H1 (cell line): Measurements from ENCODE around the gene ERO1B. TPM values are rescaled to one million over a fixed set of nuclear protein-coding genes. Genes with fewer than 3 reads are reported as not detected.

Source experiments
- CTCF ChIA-PET: fragments of 300-600 bp; sonication (Branson Sonifier 250); formaldehyde crosslinking; loops from one replicate; lab custom pipeline; 2021; ENCODE audit not compliant: partially characterized antibody; lab: Charles Lee
- POLR2A ChIA-PET: fragments of 300-600 bp; sonication (Branson Sonifier 250); formaldehyde crosslinking; loops from one replicate; lab custom pipeline; 2021; ENCODE audit warnings: inconsistent platforms; ENCODE audit not compliant: partially characterized antibody; lab: Charles Lee
- DNase-seq, 2 experiments: peaks; one replicate each; pipeline versions ENCODE4 v3.0.0 to v3.0.0-alpha.2; 2010 to 2022; ENCODE audit warnings: low spot score in 2 of 2, low read depth in 1 of 2, mixed read lengths in 1 of 2
- FAIRE-seq: peaks from 2 replicates; lab custom pipeline; 2011; peaks lifted over from hg19 to GRCh38; lab: Jason Lieb, UNC
- H2AFZ ChIP-seq: 2 replicates; pipeline ENCODE4 v1.8.1; 2012; ENCODE audit warnings: low read length, inconsistent platforms
- H2AK5ac ChIP-seq: 2 replicates; pipeline ENCODE4 v1.6.1; 2013; ENCODE audit warnings: low read depth, low read length
- H2BK120ac ChIP-seq: replicated peaks from 2 replicates; pipeline ENCODE3; 2013; ENCODE audit warnings: low read depth, low read length, inconsistent platforms
- H2BK12ac ChIP-seq: 2 replicates; pipeline ENCODE4 v1.6.1; 2013; ENCODE audit warnings: low read depth, low read length
- H2BK15ac ChIP-seq: 2 replicates; pipeline ENCODE4 v1.6.1; 2013; ENCODE audit warnings: low read length
- H2BK20ac ChIP-seq: 2 replicates; pipeline ENCODE4 v1.6.1; 2013; ENCODE audit warnings: low read length
- H2BK5ac ChIP-seq: 2 replicates; pipeline ENCODE4 v1.6.1; 2013; ENCODE audit warnings: low read depth, low read length
- H3K14ac ChIP-seq: 2 replicates; pipeline ENCODE4 v1.6.1; 2013; ENCODE audit warnings: inconsistent platforms; ENCODE audit not compliant: insufficient read length
- H3K18ac ChIP-seq: 2 replicates; pipeline ENCODE4 v1.6.1; 2013; ENCODE audit warnings: low read length; ENCODE audit errors: extremely low read depth
- H3K23ac ChIP-seq: 2 replicates; pipeline ENCODE4 v1.6.1; 2013; ENCODE audit warnings: inconsistent platforms; ENCODE audit not compliant: insufficient read length
- H3K23me2 ChIP-seq: 2 replicates; pipeline ENCODE4 v1.6.1; 2013; ENCODE audit warnings: low read depth, low read length
- H3K27ac ChIP-seq: 2 replicates; pipeline ENCODE4 v1.6.1; 2011; ENCODE audit warnings: low read depth, low read length, inconsistent platforms
- H3K27me3 ChIP-seq, 4 experiments: replicated peaks in 1 of 4; 1 replicate in 1 of 4; 2 replicates in 3 of 4; pipeline versions ENCODE4 v1.6.1 to v1.8.1; 2011 to 2013; ENCODE audit warnings: low read length in 3 of 4, mild to moderate bottlenecking in 3 of 4, inconsistent platforms in 2 of 4, mixed read lengths in 2 of 4, moderate library complexity in 1 of 4; ENCODE audit not compliant: control insufficient read depth in 3 of 4, insufficient read depth in 3 of 4; ENCODE audit errors: extremely low read depth in 1 of 4
- H3K36me3 ChIP-seq, 4 experiments: 2 replicates each; pipeline versions ENCODE4 v1.6.1 to v1.8.1; 2011 to 2013; ENCODE audit warnings: mild to moderate bottlenecking in 4 of 4, low read length in 3 of 4, moderate library complexity in 2 of 4, control low read depth in 1 of 4, inconsistent platforms in 1 of 4; ENCODE audit not compliant: insufficient read depth in 4 of 4, control insufficient read depth in 2 of 4
- H3K4ac ChIP-seq: replicated peaks from 2 replicates; pipeline ENCODE3; 2013; ENCODE audit warnings: low read length, low read depth, mixed read lengths, inconsistent platforms; ENCODE audit not compliant: insufficient read length
- H3K4me1 ChIP-seq, 4 experiments: replicated peaks in 1 of 4; 1 replicate in 1 of 4; 2 replicates in 3 of 4; pipeline versions ENCODE4 v1.6.1 to v1.8.1; 2011 to 2013; ENCODE audit warnings: low read length in 3 of 4, inconsistent platforms in 2 of 4, mixed read lengths in 1 of 4; ENCODE audit not compliant: insufficient read depth in 4 of 4, control insufficient read depth in 3 of 4
- H3K4me2 ChIP-seq, 2 experiments: 2 replicates each; pipeline versions ENCODE4 v1.6.1 to v1.8.1; 2011 to 2013; ENCODE audit warnings: low read depth in 2 of 2, low read length in 2 of 2, control low read depth in 1 of 2, inconsistent platforms in 1 of 2, mild to moderate bottlenecking in 1 of 2; ENCODE audit not compliant: insufficient read depth in 1 of 2
- H3K4me3 ChIP-seq, 4 experiments: fragments of 200-600, 300-600 bp in 1 of 4; sonication (generic), shearing (Covaris generic), sonication (Bioruptor Twin) in 1 of 4; 2 replicates each; pipeline versions ENCODE4 v1.5.1 to v1.8.1; 2011 to 2016; ENCODE audit warnings: low read length in 4 of 4, low read depth in 3 of 4, control low read depth in 2 of 4, inconsistent platforms in 2 of 4, mild to moderate bottlenecking in 2 of 4, mixed read lengths in 1 of 4, moderate library complexity in 1 of 4; ENCODE audit not compliant: insufficient read depth in 2 of 4; ENCODE audit errors: extremely low read depth in 1 of 4
- H3K56ac ChIP-seq: replicated peaks from 2 replicates; pipeline ENCODE3; 2013; ENCODE audit warnings: low read depth, mild to moderate bottlenecking, mixed read lengths, low read length, inconsistent platforms; ENCODE audit not compliant: insufficient read length
- H3K79me1 ChIP-seq: 2 replicates; pipeline ENCODE4 v1.6.1; 2013; ENCODE audit warnings: low read depth, low read length, control low read depth
- H3K79me2 ChIP-seq, 2 experiments: 2 replicates each; pipeline versions ENCODE4 v1.6.1 to v1.8.1; 2012 to 2013; ENCODE audit warnings: low read length in 2 of 2, mild to moderate bottlenecking in 2 of 2, inconsistent platforms in 1 of 2; ENCODE audit not compliant: insufficient read depth in 2 of 2, control insufficient read depth in 1 of 2
- H3K9ac ChIP-seq, 4 experiments: replicated peaks in 1 of 4; 1 replicate in 1 of 4; 2 replicates in 3 of 4; pipeline versions ENCODE4 v1.6.1 to v1.8.1; 2011 to 2013; ENCODE audit warnings: low read depth in 3 of 4, low read length in 3 of 4, control low read depth in 2 of 4, mild to moderate bottlenecking in 2 of 4, moderate library complexity in 2 of 4, inconsistent platforms in 1 of 4; ENCODE audit errors: extremely low read depth in 1 of 4
- H3K9me3 ChIP-seq, 2 experiments: 2 replicates each; pipeline versions ENCODE4 v1.6.1 to v1.8.1; 2012 to 2013; ENCODE audit warnings: mild to moderate bottlenecking in 2 of 2, moderate library complexity in 2 of 2, control low read depth in 1 of 2, inconsistent platforms in 1 of 2, low read depth in 1 of 2, low read length in 1 of 2, mixed read lengths in 1 of 2; ENCODE audit not compliant: insufficient read depth in 2 of 2
- H4K20me1 ChIP-seq, 2 experiments: replicated peaks in 1 of 2; 2 replicates each; pipeline versions ENCODE3 to v1.8.1; 2011 to 2013; ENCODE audit warnings: inconsistent platforms in 2 of 2, low read length in 2 of 2, mild to moderate bottlenecking in 1 of 2; ENCODE audit not compliant: insufficient read depth in 2 of 2, control insufficient read depth in 1 of 2
- H4K5ac ChIP-seq: 2 replicates; pipeline ENCODE4 v1.6.1; 2013; ENCODE audit warnings: low read length, low read depth, mixed read lengths, inconsistent platforms; ENCODE audit not compliant: insufficient read length
- H4K8ac ChIP-seq: 2 replicates; pipeline ENCODE4 v1.8.0; 2013; ENCODE audit warnings: mild to moderate bottlenecking, moderate library complexity, low read length, inconsistent platforms; ENCODE audit not compliant: insufficient read depth; ENCODE audit errors: extremely low read depth
- H4K91ac ChIP-seq: replicated peaks from 2 replicates; pipeline ENCODE3; 2013; ENCODE audit warnings: low read length, mixed read lengths, inconsistent platforms; ENCODE audit not compliant: insufficient read length
- GTF2F1 ChIP-seq: IDR thresholded peaks from 2 replicates; pipeline ENCODE4 v1.6.1; 2012; ENCODE audit warnings: low read depth, low read length, improper control_type of control experiment, borderline replicate concordance
- KDM1A ChIP-seq: fragments of 200-600, 300-600 bp; sonication (generic); IDR thresholded peaks from 2 replicates; pipeline ENCODE4 v1.7.1; 2016; ENCODE audit warnings: mild to moderate bottlenecking, low read length, borderline replicate concordance
- MAFK ChIP-seq: IDR thresholded peaks from 2 replicates; pipeline ENCODE4 v1.6.1; 2012; ENCODE audit warnings: low read depth, mild to moderate bottlenecking, improper control_type of control experiment, low read length
- SP2 ChIP-seq: IDR thresholded peaks from 2 replicates; pipeline ENCODE4 v1.6.1; 2012; ENCODE audit warnings: mild to moderate bottlenecking, low read length, inconsistent platforms
- TCF12 ChIP-seq: IDR thresholded peaks from 2 replicates; pipeline ENCODE4 v1.6.1; 2011; ENCODE audit warnings: low read depth, mild to moderate bottlenecking, low read length
- ZNF274 ChIP-seq: IDR thresholded peaks from 2 replicates; pipeline ENCODE4 v1.7.0; 2012; ENCODE audit warnings: low read length, borderline replicate concordance; ENCODE audit errors: extremely low read depth
- WGBS, 2 experiments: shearing (Covaris generic) in 1 of 2; methylation state at CpG; one replicate each; pipeline versions ENCODE4 v1.1.6 to v1.1.7; 2013 to 2015; ENCODE audit warnings: low lambda C conversion rate in 2 of 2, mixed read lengths in 2 of 2, inconsistent platforms in 1 of 2, low coverage in 1 of 2, missing lambda C conversion rate in 1 of 2; ENCODE audit not compliant: insufficient replicate concordance in 2 of 2, insufficient coverage in 1 of 2, insufficient read length in 1 of 2; ENCODE audit errors: extremely low coverage in 1 of 2, missing lambda C conversion rate in 1 of 2; 5-methylcytosine and 5-hydroxymethylcytosine counted together
- polyA plus RNA-seq, 7 experiments: library from polyadenylated mRNA; depleted of rRNA in 3 of 7; stranded (reverse) in 5 of 7; unstranded in 2 of 7; fragments of >200 nt in 5 of 7; fragments of 200-250 nt in 2 of 7; gene quantifications; 1 replicate in 5 of 7; 2 replicates in 1 of 7; 4 replicates in 1 of 7; pipeline versions ENCODE4 v1.2.1 to v1.2.3, GENCODE V29; 2011 to 2013; ENCODE audit warnings: missing spikeins in 2 of 7, mixed read lengths in 2 of 7
- total RNA-seq: library from RNA; stranded (reverse); fragmentation: NEBNext Ultra II Directional; extraction: Animal tissue kit (Norgen Biotek cat#: 25700); gene quantifications from 2 replicates; pipeline ENCODE4 v1.2.1, GENCODE V29; 2021

ERO1B gene
- total and polyA plus RNA-seq, 2 of the 8 experiments (the other 6 are each of a cell fraction or from before 2014, with no cell fraction given): 0.74 to 5.6 TPM

DNA sequence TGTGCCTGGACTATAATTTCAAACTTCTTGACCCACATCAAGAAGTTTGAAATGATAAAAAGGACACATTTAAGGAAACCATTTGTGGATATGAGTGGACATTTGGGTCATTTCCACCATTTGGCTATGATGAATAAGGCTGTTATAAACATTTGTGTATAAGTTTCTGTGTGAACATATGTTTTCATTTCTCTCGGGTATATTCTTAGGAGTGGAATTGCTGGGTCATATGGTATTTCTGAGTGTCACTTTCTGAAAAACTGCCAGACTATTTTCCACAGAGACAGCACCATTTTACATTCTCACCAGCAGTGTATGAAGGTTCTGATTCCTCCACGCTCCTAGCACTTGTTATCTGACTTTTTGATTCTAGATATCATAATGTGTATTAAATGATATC, 88.6 kb downstream of the ERO1B start:
- H3K9ac ChIP-seq: no peak overlapping the region
- H4K8ac ChIP-seq: no peak overlapping the region
- no peaks in the 10 kb centered on the region for H3K79me2 ChIP-seq
- no peaks in the 10 kb centered on the region for H3K79me1 ChIP-seq
- no peak overlapping the region for H3K27ac ChIP-seq
- H3K4me3 ChIP-seq: no peak overlapping the region
- H3K27me3 ChIP-seq: no peaks in the 10 kb centered on the region
- no peak overlapping the region for H3K56ac ChIP-seq
- H2BK12ac ChIP-seq: no peak overlapping the region
- no peak for DNase-seq
- H2BK120ac ChIP-seq: no peak overlapping the region
- no peak overlapping the region for H3K4me2 ChIP-seq
- POLR2A ChIA-PET: no interaction called here
- no peak overlapping the region for H4K5ac ChIP-seq
- no peak overlapping the region for H2BK15ac ChIP-seq
- no peaks in the 10 kb centered on the region for H3K23me2 ChIP-seq
- CTCF ChIA-PET: no interaction called here
- H2BK20ac ChIP-seq: no peak overlapping the region
- H3K36me3 ChIP-seq: no peaks in the 10 kb centered on the region
- FAIRE-seq: no peak
- H2AFZ ChIP-seq: no peak overlapping the region
- TF ChIP-seq TCF12 (no peak), KDM1A (no peak), MAFK (no peak), GTF2F1 (no peak), SP2 (no peak), ZNF274 (no peak)
- TF ChIP-seq, all 59 proteins: peak for 0
- Histone ChIP-seq H3K14ac (no peak overlapping the region), H2AK5ac (no peak overlapping the region), H3K23ac (no peak overlapping the region), H3K18ac (no peak overlapping the region), H4K20me1 (no peaks in the 10 kb centered on the region), H3K9me3 (no peaks in the 10 kb centered on the region), H3K4me1 (no peaks in the 10 kb centered on the region), H4K91ac (no peak overlapping the region), H3K4ac (no peak overlapping the region), H2BK5ac (no peak overlapping the region)
- WGBS, 2 experiments: 85% methylated on average over 2 of the region's 2 CpGs; no CpG with 5 or more reads in 1 of the 2 experiments
